Astrocyte (in vitro differentiated cells and primary cell): Measurements from ENCODE around the gene BCAS2.

Source experiments
- EZH2 ChIP-seq: IDR thresholded peaks from 2 replicates; pipeline ENCODE4 v1.6.1; 2012; ENCODE audit warnings: mild to moderate bottlenecking, low read length, inconsistent platforms; ENCODE audit not compliant: insufficient read depth
- TF ChIP-seq, protein P1 (sequence below): IDR thresholded peaks from 2 replicates; pipeline ENCODE4 v1.5.1; 2011; ENCODE audit warnings: low read depth, mild to moderate bottlenecking, inconsistent platforms, low read length, moderate library complexity; ENCODE audit not compliant: insufficient read depth

DNA sequence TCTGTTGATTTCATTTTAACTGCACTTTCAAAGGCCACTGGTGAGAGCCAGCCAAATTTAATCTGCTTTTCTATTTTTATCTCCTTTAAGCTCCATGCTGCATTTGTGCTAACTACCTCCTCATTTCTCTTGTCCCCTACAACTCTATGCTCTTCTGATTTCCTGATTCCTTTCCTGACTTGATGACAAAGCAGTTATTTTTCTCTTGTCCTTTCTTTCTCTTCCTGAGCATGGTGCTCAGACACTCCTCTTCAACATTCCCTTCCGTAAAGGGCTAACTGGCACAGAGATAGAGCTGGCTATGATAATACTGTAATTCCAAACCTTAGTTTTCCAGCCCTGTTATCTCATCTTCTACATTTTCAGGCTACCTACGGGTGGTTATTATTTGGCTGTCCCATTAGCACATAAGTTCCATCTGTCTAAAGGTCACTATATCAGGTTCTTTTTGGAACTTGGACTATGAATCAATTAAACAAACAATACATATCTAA is 6.8 kb upstream of the BCAS2 start:
- TF ChIP-seq, protein P1, sequence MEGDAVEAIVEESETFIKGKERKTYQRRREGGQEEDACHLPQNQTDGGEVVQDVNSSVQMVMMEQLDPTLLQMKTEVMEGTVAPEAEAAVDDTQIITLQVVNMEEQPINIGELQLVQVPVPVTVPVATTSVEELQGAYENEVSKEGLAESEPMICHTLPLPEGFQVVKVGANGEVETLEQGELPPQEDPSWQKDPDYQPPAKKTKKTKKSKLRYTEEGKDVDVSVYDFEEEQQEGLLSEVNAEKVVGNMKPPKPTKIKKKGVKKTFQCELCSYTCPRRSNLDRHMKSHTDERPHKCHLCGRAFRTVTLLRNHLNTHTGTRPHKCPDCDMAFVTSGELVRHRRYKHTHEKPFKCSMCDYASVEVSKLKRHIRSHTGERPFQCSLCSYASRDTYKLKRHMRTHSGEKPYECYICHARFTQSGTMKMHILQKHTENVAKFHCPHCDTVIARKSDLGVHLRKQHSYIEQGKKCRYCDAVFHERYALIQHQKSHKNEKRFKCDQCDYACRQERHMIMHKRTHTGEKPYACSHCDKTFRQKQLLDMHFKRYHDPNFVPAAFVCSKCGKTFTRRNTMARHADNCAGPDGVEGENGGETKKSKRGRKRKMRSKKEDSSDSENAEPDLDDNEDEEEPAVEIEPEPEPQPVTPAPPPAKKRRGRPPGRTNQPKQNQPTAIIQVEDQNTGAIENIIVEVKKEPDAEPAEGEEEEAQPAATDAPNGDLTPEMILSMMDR, result no peak
- TF ChIP-seq EZH2, result no peak
